ENCODE measurements around the gene CLGN.

The CLGN gene

DNA sequence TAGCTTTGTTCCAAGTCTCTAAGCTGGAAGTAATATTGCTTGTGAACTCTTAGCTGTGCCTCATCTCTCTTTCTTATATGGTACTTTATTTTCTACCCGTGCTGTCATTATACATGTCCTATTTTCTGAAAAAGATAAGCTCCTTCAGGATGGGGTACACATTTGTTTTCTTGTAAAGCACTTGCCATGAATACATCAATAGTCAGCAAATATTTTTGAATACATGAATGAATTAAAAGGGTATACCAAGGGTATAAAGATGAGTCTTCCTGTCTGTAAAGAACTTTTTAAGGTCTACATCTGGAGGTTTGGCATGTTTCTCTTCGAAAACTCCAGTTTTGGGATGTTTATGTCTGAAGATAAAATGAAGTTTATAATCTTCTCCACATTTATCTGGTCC lies 27.3 kb downstream of the CLGN start:
- in situ Hi-C loops (cut with HindIII; ENCODE audit: low pct_ligation_motif_present, low sequenced_read_pairs), result no loop called here
- TF ChIP-seq, protein P1, sequence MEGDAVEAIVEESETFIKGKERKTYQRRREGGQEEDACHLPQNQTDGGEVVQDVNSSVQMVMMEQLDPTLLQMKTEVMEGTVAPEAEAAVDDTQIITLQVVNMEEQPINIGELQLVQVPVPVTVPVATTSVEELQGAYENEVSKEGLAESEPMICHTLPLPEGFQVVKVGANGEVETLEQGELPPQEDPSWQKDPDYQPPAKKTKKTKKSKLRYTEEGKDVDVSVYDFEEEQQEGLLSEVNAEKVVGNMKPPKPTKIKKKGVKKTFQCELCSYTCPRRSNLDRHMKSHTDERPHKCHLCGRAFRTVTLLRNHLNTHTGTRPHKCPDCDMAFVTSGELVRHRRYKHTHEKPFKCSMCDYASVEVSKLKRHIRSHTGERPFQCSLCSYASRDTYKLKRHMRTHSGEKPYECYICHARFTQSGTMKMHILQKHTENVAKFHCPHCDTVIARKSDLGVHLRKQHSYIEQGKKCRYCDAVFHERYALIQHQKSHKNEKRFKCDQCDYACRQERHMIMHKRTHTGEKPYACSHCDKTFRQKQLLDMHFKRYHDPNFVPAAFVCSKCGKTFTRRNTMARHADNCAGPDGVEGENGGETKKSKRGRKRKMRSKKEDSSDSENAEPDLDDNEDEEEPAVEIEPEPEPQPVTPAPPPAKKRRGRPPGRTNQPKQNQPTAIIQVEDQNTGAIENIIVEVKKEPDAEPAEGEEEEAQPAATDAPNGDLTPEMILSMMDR (IDR thresholded peaks at IDR 0.05; ENCODE audit: low read depth, low read length, missing control alignments), result no peak
- DNase-seq, result no peak
- no peak overlapping the region for H3K27ac ChIP-seq
- H3K27me3 ChIP-seq (replicated peaks), result no peaks in the 10 kb centered on the region
- H3K4me3 ChIP-seq (ENCODE audit: low read depth, low read length), result no peak overlapping the region
- H3K36me3 ChIP-seq (replicated peaks), result no peaks in the 10 kb centered on the region

DNA sequence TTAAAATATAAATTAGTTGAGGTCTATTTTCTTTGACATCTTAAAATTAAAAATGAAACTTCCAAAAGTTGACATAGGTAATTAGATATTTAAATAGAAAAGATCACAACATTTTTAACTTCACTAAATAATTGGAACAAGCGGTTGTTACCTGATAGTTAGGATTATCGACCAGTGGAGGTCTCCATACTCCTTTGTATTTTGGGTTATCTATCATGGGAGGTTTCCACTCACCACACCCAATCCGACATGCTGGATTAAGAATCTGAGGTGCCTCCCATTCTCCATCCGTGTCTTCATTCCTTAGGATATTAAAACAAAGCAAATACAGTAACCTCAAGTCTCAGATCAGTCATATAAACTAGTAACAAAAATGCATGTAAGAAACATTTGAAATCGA lies 31.8 kb downstream of the CLGN start:
- no peaks in the 10 kb centered on the region for H3K36me3 ChIP-seq (replicated peaks)
- TF ChIP-seq, protein P1 (IDR thresholded peaks at IDR 0.05; ENCODE audit: low read depth, low read length, missing control alignments), result no peak
- H3K27me3 ChIP-seq (replicated peaks), result no peaks in the 10 kb centered on the region
- no peak for DNase-seq
- H3K4me3 ChIP-seq (ENCODE audit: low read depth, low read length), result no peak overlapping the region
- in situ Hi-C loops (cut with HindIII; ENCODE audit: low pct_ligation_motif_present, low sequenced_read_pairs), result no loop called here
- H3K27ac ChIP-seq, result no peak overlapping the region

DNA sequence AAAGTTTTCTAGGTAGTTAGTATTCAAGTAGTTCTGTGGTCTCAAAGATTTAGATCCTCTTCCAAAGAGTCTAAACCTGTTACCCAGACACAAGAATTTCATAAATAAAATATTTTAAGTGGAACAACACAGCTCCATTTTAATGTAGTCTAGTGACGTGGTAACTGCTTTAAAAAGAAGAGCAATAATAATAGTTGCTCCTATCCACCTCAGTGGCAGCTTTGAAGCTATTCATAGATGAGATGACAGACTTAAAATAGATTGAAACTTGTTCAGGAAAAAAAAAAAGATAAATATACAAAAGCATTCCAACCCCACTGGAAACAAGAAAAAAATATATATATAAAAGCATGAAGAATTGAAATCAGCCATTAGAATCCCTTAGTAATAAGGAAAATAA lies 39.4 kb downstream of the CLGN start:
- no peaks in the 10 kb centered on the region for H3K36me3 ChIP-seq (replicated peaks)
- no peak overlapping the region for H3K27ac ChIP-seq
- H3K4me3 ChIP-seq (ENCODE audit: low read depth, low read length), result no peak overlapping the region
- in situ Hi-C loops (cut with HindIII; ENCODE audit: low pct_ligation_motif_present, low sequenced_read_pairs), result no loop called here
- TF ChIP-seq, protein P1 (IDR thresholded peaks at IDR 0.05; ENCODE audit: low read depth, low read length, missing control alignments), result no peak
- no peak for DNase-seq
- H3K27me3 ChIP-seq (replicated peaks), result no peaks in the 10 kb centered on the region

DNA sequence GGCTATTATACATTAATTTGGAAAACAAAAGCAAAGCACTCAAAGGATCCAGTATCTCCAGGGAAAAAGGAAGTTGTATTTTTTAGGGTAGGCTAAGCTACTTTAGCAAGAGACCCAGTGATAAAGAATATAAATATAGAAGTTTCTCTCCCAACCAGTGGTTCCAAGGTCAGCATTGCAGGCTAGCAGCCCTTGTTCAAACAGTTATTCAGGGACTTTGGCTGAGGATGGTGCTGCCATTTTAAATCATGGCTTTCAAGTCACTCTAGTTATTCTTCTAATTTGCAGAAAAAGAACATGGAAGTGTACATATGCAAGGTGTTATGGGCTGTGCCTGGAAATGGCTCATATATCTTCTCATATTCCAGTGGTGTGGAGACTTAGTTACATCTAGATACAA lies 44.7 kb downstream of the CLGN start:
- Histone ChIP-seq H3K4me3 (ENCODE audit: low read depth, low read length) (no peak overlapping the region), H3K36me3 (replicated peaks) (peaks cover 3% of the 10 kb centered on the region), H3K27ac (no peak overlapping the region), H3K27me3 (replicated peaks) (no peaks in the 10 kb centered on the region)
- in situ Hi-C loops (cut with HindIII; ENCODE audit: low pct_ligation_motif_present, low sequenced_read_pairs), result no loop called here
- TF ChIP-seq, protein P1 (IDR thresholded peaks at IDR 0.05; ENCODE audit: low read depth, low read length, missing control alignments), result no peak
- DNase-seq, result no peak

DNA sequence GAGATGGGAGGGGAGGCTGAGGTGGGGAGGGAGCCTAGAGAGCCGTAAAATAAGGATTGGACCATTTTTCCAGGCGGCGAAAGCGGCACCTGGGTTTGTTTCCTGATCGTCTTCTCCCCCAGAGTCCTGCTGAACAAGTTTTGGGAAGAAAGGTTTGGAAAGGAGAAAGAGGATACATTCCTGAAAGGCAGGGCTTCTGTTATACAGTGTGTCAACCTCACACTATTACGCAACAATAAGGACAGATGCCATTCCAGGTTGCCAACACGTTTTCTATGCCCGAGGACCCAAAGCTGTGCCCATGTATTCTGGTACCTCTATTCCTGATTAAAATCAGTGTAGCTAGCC lies 53.3 kb downstream of the CLGN start:
- TF ChIP-seq, protein P1 (IDR thresholded peaks at IDR 0.05; ENCODE audit: low read depth, low read length, missing control alignments), result no peak
- DNase-seq, result no peak
- Histone ChIP-seq H3K27me3 (replicated peaks) (no peaks in the 10 kb centered on the region), H3K4me3 (ENCODE audit: low read depth, low read length) (peak overlapping the region; percentile 78), H3K27ac (peak overlapping the region; percentile 82), H3K36me3 (replicated peaks) (no peaks in the 10 kb centered on the region)
- in situ Hi-C loops (cut with HindIII; ENCODE audit: low pct_ligation_motif_present, low sequenced_read_pairs), result no loop called here

DNA sequence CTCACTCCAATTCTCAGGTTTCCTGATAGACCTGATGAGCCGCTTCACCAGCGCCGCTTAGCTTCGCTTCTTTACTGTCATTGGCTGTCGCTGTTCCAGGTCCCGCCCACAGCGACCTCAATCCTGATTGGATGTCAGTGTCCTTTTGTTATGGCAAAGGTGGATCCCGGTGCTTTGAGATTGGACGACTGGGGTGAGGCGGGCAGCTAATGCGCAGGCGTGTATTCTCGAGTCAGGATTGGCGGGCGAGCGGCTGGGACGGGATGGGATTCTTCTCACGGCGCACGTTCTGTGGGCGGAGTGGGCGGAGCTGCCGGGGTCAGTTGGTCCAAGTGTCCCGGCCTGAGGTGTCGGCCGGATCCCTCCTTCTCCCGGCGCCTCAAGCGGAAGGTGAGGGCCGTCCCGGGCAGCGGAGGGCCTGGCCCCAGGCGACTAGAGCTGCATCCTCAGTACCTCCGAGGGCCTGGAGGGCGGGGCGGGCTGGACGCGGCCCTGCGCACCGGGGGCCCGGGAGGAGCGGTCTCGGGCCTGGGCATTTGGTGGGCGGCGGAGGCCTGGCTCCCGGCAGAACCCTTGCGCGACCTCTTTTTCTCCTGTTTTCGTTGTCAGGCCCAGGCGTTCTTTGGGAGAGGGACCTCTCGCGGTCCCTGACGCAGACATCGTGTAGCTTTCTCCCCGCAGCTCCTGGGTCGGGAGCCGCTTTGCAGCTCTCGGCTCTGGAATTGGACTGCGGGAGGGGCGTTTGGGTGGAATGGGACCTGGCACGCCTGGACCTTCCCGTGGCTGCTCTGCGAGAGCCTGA lies 53.9 kb downstream of the CLGN start, which contains the start of gene SCOC:
SCOC (plus strand) TSS at position 319 of the 802 bp plus-strand sequence. CDS start 5,525 bp downstream, outside the sequence.
- no peaks in the 10 kb centered on the region for H3K36me3 ChIP-seq (replicated peaks)
- no peaks in the 10 kb centered on the region for H3K27me3 ChIP-seq (replicated peaks)
- H3K27ac ChIP-seq, result peak within 1 kb of the TSS; percentile 82
- in situ Hi-C loops (cut with HindIII; ENCODE audit: low pct_ligation_motif_present, low sequenced_read_pairs), result no loop called here
- peak within 1 kb of the TSS; percentile 78 for H3K4me3 ChIP-seq (ENCODE audit: low read depth, low read length)
- DNase-seq, result peak; percentile 100
- TF ChIP-seq, protein P1 (IDR thresholded peaks at IDR 0.05; ENCODE audit: low read depth, low read length, missing control alignments), result no peak

All from brain microvascular endothelial cell (primary cell).